Measurements from ENCODE around the gene METRNL. TPM values are rescaled to one million over a fixed set of nuclear protein-coding genes. Genes with fewer than 3 reads are reported as not detected.

METRNL gene
- total RNA-seq, 1 donor from 2014 or later, result 79.9 TPM

DNA sequence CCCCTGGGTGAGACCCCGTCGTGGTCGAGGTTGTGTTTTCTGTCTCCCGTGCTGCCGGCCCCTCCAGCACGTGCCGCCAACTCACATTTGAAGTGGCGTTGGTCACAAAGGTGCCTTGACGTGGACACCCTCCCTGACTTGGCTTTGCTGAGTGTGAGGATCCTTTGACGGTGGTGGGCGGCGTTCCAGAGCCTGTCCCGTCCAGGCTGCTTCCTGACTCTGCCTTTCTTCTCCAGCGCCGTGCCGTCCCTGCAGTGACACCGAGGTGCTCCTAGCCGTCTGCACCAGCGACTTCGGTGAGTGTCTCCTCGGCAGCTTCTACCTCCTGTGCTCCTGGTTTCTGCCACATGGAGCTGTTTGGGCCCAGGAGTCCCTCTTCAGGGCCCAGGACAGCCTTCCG is 13.5 kb downstream of the METRNL start:
- Histone ChIP-seq H3K27ac (no peak overlapping the region), H3K4me3 (no peak overlapping the region), H3K27me3 (no peaks in the 10 kb centered on the region), H3K4me1 (peaks cover 27% of the 10 kb centered on the region), H3K9me3 (no peaks in the 10 kb centered on the region), H3K36me3 (peaks cover 41% of the 10 kb centered on the region)
- TF ChIP-seq CTCF (IDR thresholded peaks at IDR 0.05), result no peak
- DNase-seq (no peak), ATAC-seq (no peak)
- intact Hi-C loops (cut with DNase I), result no loop called here

GRCh38 chr17:83093506-83093905 is 14.1 kb downstream of the METRNL start:
- Histone ChIP-seq H3K27ac (no peak overlapping the region), H3K36me3 (peaks cover 37% of the 10 kb centered on the region)

GRCh38 chr17:83094291-83094690 is 14.9 kb downstream of the METRNL start:
- peaks cover 37% of the 10 kb centered on the region for H3K36me3 ChIP-seq
- no peaks in the 10 kb centered on the region for H3K27me3 ChIP-seq
- intact Hi-C loops (cut with DNase I), result no loop called here
- TF ChIP-seq CTCF (IDR thresholded peaks at IDR 0.05), result no peak
- H3K27ac ChIP-seq, result no peak overlapping the region
- H3K4me1 ChIP-seq, result peaks cover 27% of the 10 kb centered on the region
- H3K4me3 ChIP-seq, result no peak overlapping the region
- no peak for DNase-seq
- ATAC-seq, result no peak
- H3K9me3 ChIP-seq, result no peaks in the 10 kb centered on the region

More at GRCh38 chr17:83093506-83093905, 14.1 kb downstream of the METRNL start:
- Histone ChIP-seq H3K27me3 (no peaks in the 10 kb centered on the region), H3K4me1 (peaks cover 27% of the 10 kb centered on the region), H3K4me3 (no peak overlapping the region), H3K9me3 (no peaks in the 10 kb centered on the region)
- TF ChIP-seq CTCF (IDR thresholded peaks at IDR 0.05), result no peak
- no peak for ATAC-seq
- intact Hi-C loops (cut with DNase I), result no loop called here
- DNase-seq, result no peak

GRCh38 chr17:83095016-83095415 is 15.6 kb downstream of the METRNL start:
- no peaks in the 10 kb centered on the region for H3K27me3 ChIP-seq
- peaks cover 32% of the 10 kb centered on the region for H3K36me3 ChIP-seq
- no peak for DNase-seq
- H3K27ac ChIP-seq, result no peak overlapping the region
- TF ChIP-seq CTCF (IDR thresholded peaks at IDR 0.05), result no peak
- no peak for ATAC-seq
- no peak overlapping the region for H3K4me3 ChIP-seq
- no peaks in the 10 kb centered on the region for H3K9me3 ChIP-seq
- intact Hi-C loops (cut with DNase I), result no loop called here
- H3K4me1 ChIP-seq, result peaks cover 33% of the 10 kb centered on the region

DNA sequence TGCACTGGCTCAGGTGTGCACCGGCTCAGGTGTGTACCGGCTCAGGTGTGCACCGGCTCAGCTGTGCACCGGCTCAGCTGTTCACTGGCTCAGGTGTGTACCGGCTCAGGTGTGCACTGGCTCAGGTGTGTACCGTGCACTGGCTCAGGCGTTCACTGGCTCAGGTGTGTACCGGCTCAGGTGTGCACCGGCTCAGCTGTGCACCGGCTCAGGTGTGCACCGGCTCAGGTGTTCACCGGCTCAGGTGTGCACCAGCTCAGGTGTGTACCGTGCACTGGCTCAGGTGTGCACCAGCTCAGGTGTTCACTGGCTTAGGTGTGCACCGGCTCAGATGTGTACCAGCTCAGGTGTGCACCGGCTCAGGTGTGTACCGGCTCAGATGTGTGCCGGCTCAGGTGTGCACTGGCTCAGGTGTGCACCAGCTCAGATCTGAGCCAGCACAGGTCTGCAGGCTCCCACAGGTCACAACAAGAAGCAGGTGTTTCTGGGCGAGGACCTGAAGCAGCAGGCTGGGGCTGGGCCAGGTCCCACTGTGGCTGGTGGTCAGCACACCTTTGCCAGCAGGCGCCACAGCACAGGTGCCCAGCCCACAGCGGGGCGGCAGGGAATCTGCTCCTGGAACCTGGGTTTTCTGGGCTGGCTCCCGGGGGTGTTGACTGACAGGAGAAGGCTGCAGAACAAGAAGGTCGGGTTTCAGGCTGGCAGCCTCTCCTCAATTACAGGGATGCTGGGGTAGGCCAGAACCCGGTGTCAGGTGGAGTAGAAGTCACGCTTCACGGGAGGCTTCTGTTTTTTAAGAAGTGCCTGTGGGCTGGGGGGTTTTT is 17.2 kb downstream of the METRNL start:
- no peak for TF ChIP-seq CTCF (IDR thresholded peaks at IDR 0.05)
- H3K27ac ChIP-seq, result no peak overlapping the region
- peaks cover 36% of the 10 kb centered on the region for H3K4me1 ChIP-seq
- no peaks in the 10 kb centered on the region for H3K27me3 ChIP-seq
- H3K9me3 ChIP-seq, result no peaks in the 10 kb centered on the region
- ATAC-seq (peak; percentile 16), DNase-seq (no peak)
- intact Hi-C loops (cut with DNase I), result no loop called here
- H3K36me3 ChIP-seq, result peaks cover 32% of the 10 kb centered on the region
- no peak overlapping the region for H3K4me3 ChIP-seq

All from upper lobe of right lung (tissue), 1 donor.